Transverse colon (tissue), 3 donors: Measurements from ENCODE around the gene EYA2.

Experiments
- CTCF ChIP-seq, 5 experiments: fragments of 200-600 bp in 3 of 5; fragments of 450-650 bp in 2 of 5; sonication (generic) in 3 of 5; IDR thresholded peaks; 1 replicate in 2 of 5; 2 replicates in 3 of 5; pipeline ENCODE4 v1.5.1; 2016 to 2017; ENCODE audit warnings: antibody characterized with exemption in 5 of 5, inconsistent platforms in 3 of 5, mild to moderate bottlenecking in 2 of 5, moderate library complexity in 1 of 5
- EP300 ChIP-seq: sonication (generic); formaldehyde crosslinking; IDR thresholded peaks from one replicate; pipeline ENCODE4 v1.6.1; 2017; ENCODE audit warnings: antibody characterized with exemption, low read depth

GRCh38 chr20:47007826-47008655 lies 113.4 kb downstream of the EYA2 start:
- TF ChIP-seq EP300, result no peak
- TF ChIP-seq CTCF (IDR thresholded peaks at IDR 0.05), result no peak
